ENCODE results near the gene GPR42.
"Not testable (repeated sequence)": the region's sequence is repeated elsewhere in the genome, so short reads cannot be mapped to it uniquely, and the experiment has no call there.

Gene GPR42

DNA sequence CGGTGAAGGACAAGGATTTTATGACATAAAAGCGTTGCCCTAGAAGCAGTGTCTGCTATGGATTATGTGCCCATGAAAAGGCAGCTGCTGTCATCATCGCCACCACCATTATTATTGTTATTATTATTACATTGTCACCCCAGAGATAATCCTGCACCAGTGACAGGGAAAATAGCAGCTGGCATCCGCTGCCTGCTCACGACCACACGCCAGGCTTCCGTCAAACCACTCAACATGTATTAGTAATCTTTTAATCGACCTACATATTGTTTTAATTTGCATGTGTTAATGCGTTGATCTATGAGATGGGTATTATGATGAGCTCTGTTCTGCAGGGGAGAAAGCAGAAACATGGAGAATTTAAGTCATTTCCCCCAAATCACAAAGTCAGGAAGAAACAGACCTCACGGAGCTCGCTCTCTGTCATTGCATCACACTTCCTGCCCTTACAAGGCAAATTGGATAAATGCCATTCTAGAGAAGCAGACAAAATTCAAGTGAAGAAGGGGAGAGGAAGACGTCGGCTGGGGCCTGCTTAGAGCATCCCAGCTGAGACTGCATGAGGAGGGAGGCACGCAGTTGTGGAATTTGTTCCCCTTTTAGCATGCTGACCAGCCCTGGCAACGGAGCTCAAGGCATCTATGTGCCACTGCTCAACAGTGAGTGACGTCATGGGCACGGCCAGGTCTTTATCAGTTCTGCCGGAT lies 12.8 kb upstream of the GPR42 start, which contains the start of gene FFAR3:
FFAR3 (plus strand) TSS at position 594 of the 707 bp plus-strand sequence. CDS start 431 bp downstream, outside the sequence.
- no peaks in the 10 kb centered on the region for H3K36me3 Mint-ChIP-seq (ENCODE audit: low read depth)
- peaks cover 6% of the 10 kb centered on the region for H3K4me1 Mint-ChIP-seq
- TF ChIP-seq CTCF (IDR thresholded peaks at IDR 0.05; ENCODE audit: unreplicated experiment in 3 of 3), result no peak
- no peaks in the 10 kb centered on the region for H3K9me3 Mint-ChIP-seq
- H3K27ac Mint-ChIP-seq, result peak within 1 kb of the TSS in 2 of 3 experiments; percentile 7 to 56
- H3K27me3 Mint-ChIP-seq (ENCODE audit: low read depth), result peaks cover 8% of the 10 kb centered on the region
- no peak within 1 kb of the TSS for H3K4me3 Mint-ChIP-seq

- H3K36me3 Mint-ChIP-seq (ENCODE audit: low read depth); H3K27me3 Mint-ChIP-seq (ENCODE audit: low read depth); H3K9me3 Mint-ChIP-seq; H3K27ac Mint-ChIP-seq; H3K4me1 Mint-ChIP-seq; H3K4me3 Mint-ChIP-seq: not testable (repeated sequence)
Measured at GRCh38 chr19:35358834-35359233, 12.0 kb upstream of the GPR42 start.

GRCh38 chr19:35359395-35359794 lies 11.5 kb upstream of the GPR42 start:
- H3K4me1 Mint-ChIP-seq; H3K27me3 Mint-ChIP-seq (ENCODE audit: low read depth); H3K4me3 Mint-ChIP-seq; H3K27ac Mint-ChIP-seq; H3K9me3 Mint-ChIP-seq; H3K36me3 Mint-ChIP-seq (ENCODE audit: low read depth): not testable (repeated sequence)

DNA sequence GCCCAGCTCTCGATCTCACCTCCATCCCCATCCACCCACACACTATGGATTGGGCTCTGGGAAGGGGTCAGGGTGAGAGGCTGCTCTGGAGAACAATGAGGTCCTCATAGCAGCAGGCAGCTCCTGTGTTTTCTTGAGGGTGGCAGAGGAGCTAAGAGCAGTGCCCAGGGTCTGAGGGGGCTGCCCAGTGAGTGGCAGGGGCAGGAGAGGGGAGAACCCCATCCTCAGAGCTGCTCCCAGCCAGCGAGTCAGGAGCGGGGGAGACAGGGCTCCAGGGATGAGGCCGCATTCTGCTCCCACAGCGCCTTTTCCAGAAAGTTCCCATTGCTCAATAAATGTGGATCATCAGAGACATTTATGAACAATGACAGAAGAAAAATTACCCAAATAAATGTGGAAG lies 10.8 kb upstream of the GPR42 start:
- not testable (repeated sequence) for H3K4me3 Mint-ChIP-seq; H3K9me3 Mint-ChIP-seq; H3K4me1 Mint-ChIP-seq; H3K27ac Mint-ChIP-seq; H3K36me3 Mint-ChIP-seq (ENCODE audit: low read depth); H3K27me3 Mint-ChIP-seq (ENCODE audit: low read depth)

GRCh38 chr19:35360880-35361420 lies 9.9 kb upstream of the GPR42 start:
- H3K4me1 Mint-ChIP-seq, result peaks cover 6% of the 10 kb centered on the region
- TF ChIP-seq CTCF (IDR thresholded peaks at IDR 0.05; ENCODE audit: unreplicated experiment in 3 of 3), result no peak
- H3K36me3 Mint-ChIP-seq (ENCODE audit: low read depth), result no peaks in the 10 kb centered on the region
- peaks cover 8% of the 10 kb centered on the region for H3K27me3 Mint-ChIP-seq (ENCODE audit: low read depth)
- H3K27ac Mint-ChIP-seq, result no peak overlapping the region
- no peaks in the 10 kb centered on the region for H3K9me3 Mint-ChIP-seq
- no peak overlapping the region for H3K4me3 Mint-ChIP-seq

DNA sequence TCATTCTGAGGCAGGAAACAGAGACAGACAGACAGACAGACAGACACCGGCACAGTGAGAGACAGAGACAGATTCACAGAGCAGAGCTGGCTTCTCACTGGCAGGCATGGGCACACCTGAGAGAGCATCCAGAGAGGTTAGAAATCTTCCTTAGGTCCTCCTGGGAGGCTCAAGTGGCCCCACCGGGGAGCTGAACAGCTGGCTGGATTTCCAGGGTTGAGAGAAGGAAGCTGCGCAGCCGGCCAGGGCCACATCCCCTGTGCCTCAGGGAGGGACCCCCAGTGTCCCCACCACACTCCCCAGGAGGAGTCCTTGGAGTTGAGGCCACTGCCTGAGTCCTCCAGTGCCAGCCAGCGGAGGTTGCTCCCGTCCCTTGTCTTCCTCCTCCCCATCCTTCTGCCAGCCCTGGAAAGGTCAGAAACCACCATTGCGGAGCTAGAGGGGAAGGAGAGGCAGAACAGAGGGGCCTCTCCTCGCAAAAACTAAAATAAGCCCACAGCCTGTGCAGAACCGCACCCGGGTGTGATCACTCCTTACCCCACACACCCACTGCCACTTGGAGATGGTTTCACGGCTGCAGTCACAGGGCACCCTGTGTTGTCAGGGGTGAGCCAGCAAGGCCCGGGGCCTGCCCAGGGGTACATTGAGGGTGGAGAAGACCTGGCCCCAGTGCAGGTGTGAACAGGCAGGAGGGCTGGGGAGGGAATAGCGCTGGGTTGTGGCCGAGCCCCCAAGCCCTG lies 8.4 kb upstream of the GPR42 start:
- no peaks in the 10 kb centered on the region for H3K36me3 Mint-ChIP-seq (ENCODE audit: low read depth)

More for the DNA sequence above, 8.4 kb upstream of the GPR42 start:
- H3K9me3 Mint-ChIP-seq, result no peaks in the 10 kb centered on the region
- peaks cover 4% of the 10 kb centered on the region for H3K27me3 Mint-ChIP-seq (ENCODE audit: low read depth)
- TF ChIP-seq CTCF (IDR thresholded peaks at IDR 0.05; ENCODE audit: unreplicated experiment in 3 of 3), result no peak
- H3K27ac Mint-ChIP-seq, result no peak overlapping the region
- H3K4me1 Mint-ChIP-seq, result peaks cover 6% of the 10 kb centered on the region
- H3K4me3 Mint-ChIP-seq, result no peak overlapping the region
